HG02763 (cell line): ENCODE data around the gene NHP2.
"Not testable (repeated sequence)": the region's sequence is repeated elsewhere in the genome, so short reads cannot be mapped to it uniquely, and the experiment has no call there.

Experiments
- ATAC-seq: cut with Tn5 transposase; IDR thresholded peaks from one replicate; pipeline ENCODE4 v1.9.1; 2021; ENCODE audit warnings: mild to moderate bottlenecking, moderate library complexity; ENCODE audit not compliant: unreplicated experiment

NHP2 gene

GRCh38 chr5:178153530-178154340, at the start of gene NHP2:
TSS of gene NHP2 (minus strand) at chr5:178153885. CDS start at chr5:178153817, 68 bp downstream.
- peak; percentile 98 for ATAC-seq

- no peak for ATAC-seq
Observed at GRCh38 chr5:178202541-178202940, 48.9 kb upstream of the NHP2 start.

DNA sequence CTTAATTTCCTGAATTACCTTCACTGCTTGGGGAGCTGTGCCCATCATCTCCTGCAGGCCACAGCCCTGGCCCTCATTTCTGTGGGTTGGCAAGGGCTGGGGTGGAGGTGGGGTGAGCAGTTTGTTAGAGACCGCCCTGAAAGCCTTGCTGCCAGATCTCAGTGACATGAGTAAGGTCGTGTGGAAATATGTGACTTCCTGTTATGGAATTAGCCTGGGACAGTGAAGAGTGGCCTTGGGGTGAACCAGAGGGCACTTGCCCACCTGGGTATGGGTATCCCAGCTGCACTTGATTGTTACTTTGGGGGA, 48.2 kb upstream of the NHP2 start:
- ATAC-seq = no peak

GRCh38 chr5:178201221-178201926, 47.7 kb upstream of the NHP2 start:
- ATAC-seq = no peak

DNA sequence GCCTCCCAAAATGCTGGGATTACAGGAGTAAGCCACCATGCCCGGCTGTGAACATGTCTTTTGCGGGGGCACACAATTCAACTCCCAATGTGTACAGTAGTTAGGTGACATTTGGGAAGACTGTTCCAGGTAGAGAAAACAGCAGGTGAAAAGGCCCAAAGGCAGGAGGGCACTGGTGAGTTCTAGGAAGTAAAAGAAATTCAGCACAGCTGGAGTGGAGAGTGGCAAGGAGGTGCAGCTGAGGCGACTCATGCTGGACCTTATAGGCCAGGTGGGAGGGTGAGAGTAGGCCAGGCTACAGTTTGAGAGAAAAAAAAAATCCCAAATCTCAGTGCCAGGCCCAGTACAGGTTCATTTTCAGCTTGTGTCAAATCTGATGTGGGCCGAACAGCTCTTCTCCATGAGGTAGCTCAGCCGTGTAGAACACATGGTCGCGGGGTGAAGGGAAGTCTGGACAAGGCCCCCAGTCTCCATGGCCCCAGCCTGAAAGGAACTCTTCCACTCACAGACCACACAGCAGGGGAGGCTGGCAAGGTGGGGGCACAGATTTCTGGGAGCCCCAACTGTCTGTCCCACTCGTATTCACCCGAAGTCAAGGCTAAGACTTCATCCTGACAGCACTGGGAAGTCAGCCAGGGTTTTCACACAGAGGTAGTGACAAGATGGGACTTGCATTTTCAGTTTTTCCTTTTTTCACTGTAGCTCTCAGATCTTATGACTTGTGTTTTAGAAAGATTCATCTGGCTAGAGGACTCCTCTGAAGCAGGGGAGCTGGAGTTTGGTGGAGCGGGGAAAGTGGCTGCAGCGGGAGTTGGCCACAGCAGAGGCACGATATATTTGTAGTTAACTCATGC, 46.1 kb upstream of the NHP2 start:
- no peak for ATAC-seq

GRCh38 chr5:178198706-178199105, 45.0 kb upstream of the NHP2 start:
- ATAC-seq = no peak

- ATAC-seq = not testable (repeated sequence)
Observed at GRCh38 chr5:178198151-178198550, 44.5 kb upstream of the NHP2 start.

DNA sequence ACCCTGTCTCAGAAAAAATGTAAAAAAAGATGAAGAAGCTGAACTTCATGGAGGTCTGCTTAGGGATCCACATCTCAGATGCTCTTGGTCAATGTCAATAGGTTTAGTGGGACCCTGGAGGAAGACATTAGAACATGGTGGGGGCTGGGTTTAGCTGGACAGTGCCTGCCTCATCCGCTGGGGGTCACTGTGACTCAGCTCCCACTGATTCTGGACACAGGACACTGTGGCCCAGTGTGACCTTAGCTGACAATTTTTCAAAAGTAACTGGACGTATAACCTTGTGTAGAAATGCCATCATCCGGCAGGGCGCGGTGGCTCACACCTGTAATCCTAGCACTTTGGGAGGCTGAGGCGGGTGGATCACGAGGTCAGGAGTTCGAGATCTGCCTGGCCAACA, 43.3 kb upstream of the NHP2 start:
- no peak for ATAC-seq

- no peak for ATAC-seq
Observed at GRCh38 chr5:178196281-178196812, 42.7 kb upstream of the NHP2 start.

DNA sequence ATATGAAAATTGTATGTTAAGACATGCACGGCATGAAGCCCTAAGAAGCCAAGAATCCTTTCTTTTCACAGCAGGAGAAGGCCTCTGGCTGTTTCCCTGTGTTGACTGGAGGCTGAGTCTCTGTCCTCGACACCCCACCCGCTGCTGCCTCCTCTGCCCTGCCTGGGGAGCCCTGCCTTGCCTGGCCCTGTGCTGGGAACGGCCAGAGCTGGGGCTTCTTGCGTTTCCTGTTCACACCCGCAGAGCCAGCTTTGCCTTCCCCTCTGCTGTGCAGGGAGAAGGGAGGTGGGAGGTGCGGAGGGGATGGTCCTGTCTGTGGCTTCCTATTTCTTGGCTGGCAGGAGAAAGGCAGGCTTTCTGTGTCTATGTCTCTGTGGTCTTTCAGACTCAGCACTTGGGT, 40.3 kb upstream of the NHP2 start:
- ATAC-seq = no peak

DNA sequence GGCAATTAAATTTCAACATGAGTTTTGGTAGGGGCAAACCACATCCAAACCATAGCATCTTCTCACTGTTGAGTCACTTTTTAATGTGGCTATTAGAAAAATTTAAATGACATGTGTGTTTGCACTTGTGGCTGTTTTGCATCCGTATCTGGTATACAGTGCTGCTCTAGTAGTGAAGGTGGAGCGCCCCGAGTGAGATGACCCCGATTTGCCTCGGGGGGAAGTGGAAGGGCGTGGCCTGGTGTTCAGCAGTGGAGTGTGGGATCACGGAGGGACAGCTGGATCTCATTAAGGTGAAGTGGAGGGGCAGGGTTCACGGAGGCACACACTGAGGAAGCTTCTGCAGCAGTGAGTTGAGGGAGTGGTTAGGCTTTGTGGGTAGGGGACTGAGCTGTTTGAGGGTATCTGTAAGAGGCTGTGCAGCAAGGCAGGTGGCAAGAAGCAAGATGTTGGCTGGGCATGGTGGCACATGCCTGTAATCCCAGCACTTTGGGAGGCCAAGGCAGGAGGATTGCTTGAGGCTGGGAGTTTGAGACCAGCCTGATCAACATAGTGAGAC, 39.6 kb upstream of the NHP2 start:
- no peak for ATAC-seq

GRCh38 chr5:178192787-178193186, 39.1 kb upstream of the NHP2 start:
- ATAC-seq = no peak

- no peak for ATAC-seq
Observed at GRCh38 chr5:178192244-178192643, 38.6 kb upstream of the NHP2 start.

DNA sequence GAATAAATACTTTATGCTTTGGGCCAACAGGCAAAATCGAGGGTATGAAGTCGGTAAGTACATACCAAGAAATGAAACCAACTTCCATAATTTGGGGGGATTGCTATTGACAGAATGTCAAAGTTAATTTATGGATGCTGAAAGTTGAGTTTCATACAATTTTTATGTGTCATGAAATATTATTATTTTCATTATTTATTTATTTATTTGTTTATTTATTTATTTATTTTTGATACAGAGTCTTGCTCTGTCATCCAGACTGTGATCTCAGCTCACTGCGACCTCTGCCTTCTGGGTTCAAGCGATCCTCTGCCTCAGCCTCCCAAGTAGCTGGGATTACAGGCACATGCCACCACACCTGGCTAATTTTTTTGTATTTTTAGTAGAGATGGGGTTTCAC, 38.0 kb upstream of the NHP2 start:
- ATAC-seq = no peak

- ATAC-seq = no peak
Observed at GRCh38 chr5:178189433-178189832, 35.7 kb upstream of the NHP2 start.

GRCh38 chr5:178187014-178187413, 33.3 kb upstream of the NHP2 start, which contains the start of gene GMCL2:
TSS of gene GMCL2 (minus strand) at chr5:178187371. CDS start at chr5:178187299, 72 bp downstream.
- ATAC-seq = no peak

DNA sequence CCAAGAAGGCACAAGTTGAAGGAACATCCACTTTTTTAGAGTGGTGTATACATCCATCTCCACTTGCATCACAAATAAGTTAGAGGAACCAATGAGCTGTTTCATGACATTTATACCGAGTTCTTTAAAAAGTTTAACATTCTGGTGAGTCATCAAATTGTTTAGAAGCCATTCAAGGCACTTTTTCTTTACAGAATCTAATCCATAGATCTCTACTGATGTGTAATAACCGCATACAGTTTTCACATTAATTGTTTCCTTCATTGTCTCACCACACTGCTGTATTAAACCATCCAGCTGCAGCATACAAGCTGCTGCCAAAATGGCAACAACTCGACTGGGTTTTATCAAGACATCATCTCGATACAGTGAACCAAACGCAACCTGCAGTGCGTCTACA, 32.7 kb upstream of the NHP2 start:
- no peak for ATAC-seq

GRCh38 chr5:178182158-178182876, 28.6 kb upstream of the NHP2 start:
- ATAC-seq = no peak

DNA sequence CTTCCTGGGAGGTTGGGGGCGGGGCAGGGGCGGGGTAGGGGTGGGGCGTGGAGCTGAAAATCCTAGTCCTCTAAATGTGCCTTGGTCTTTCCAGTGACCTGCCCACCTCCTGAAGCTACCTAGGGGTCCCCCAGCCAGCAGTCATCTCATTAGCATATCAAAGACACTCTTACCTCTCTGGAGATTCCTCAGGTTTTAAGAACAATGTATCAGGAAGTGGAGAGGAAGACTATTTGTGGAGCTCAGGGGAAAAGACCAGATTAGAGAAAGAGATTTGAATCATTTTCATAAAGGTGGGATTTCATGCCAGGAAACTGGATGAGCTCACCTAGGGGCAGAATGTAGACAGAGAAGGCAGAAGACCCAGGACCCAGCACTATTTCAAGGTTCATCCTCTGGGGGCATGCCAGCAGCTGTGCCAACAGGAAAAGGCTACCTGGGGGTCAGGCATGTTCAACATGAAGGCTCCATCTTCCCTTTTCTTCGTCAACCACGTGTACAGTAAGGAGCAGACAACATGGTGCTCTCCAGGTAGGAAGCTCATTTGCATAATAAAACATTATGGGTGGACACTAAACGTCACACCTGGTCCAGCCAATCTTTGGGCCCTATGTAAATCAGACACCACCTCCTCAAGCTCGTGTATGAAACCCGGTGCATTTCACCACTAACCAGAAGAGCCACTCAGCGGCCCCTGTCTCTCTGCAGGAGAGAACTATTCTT, 26.6 kb upstream of the NHP2 start:
- no peak for ATAC-seq

DNA sequence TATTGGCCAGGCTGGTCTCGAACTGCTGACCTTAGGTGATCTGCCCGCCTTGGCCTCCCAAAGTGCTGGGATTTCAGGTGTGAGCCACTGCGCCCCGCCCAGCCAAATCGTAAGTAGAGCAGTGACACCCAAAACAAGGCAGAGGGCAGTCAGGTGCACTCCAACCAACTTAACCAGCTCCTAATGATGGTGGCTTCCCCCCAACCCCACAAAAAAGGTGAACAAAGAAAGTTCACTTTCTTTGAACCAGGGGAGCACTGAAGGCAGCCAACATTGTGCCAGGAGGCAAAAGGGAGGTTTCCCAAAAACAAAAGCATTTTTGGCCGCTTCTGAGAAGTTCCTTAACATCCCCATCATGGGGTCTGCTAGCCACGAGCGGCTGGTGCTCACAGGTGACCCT, 23.9 kb upstream of the NHP2 start:
- ATAC-seq = no peak
